ENCODE results near the gene RAPGEF3.

RAPGEF3 gene

GRCh38 chr12:47705229-47705565 is 53.5 kb downstream of the RAPGEF3 start:
- H3K4me1 Mint-ChIP-seq = peaks cover 50% of the 10 kb centered on the region

DNA sequence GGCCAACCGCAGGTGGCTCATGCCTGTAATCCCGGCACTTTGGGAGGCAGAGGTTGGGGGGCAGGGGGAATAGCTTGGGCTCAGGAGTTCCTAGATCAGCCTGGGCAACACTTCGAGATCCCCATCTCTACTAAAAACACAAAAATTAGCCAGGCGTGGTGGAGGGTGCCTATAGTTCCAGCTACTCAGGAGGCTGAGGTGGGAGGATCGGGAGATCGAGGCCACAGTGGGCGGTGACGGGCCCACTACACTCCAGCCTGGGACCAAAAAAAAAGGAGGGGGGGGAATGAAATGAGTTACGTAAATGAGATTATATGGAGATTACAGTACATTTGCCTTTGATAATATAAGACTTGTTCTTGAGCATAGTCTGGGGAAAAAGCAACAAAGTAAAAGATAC is 54.0 kb downstream of the RAPGEF3 start:
- H3K27ac Mint-ChIP-seq = peak overlapping the region; percentile 97
- peak overlapping the region; percentile 85 for H3K4me3 Mint-ChIP-seq
- DNase-seq (ENCODE audit: low spot score in 2 of 2) = peak in 1 of 2 donors; percentile 41
- no peaks in the 10 kb centered on the region for H3K9me3 Mint-ChIP-seq
- peaks cover 50% of the 10 kb centered on the region for H3K36me3 Mint-ChIP-seq
- no peak for ATAC-seq
- peaks cover 50% of the 10 kb centered on the region for H3K4me1 Mint-ChIP-seq

More at GRCh38 chr12:47705229-47705565, 53.5 kb downstream of the RAPGEF3 start:
- H3K4me3 Mint-ChIP-seq = peak overlapping the region; percentile 85
- H3K9me3 Mint-ChIP-seq = no peaks in the 10 kb centered on the region
- DNase-seq (ENCODE audit: low spot score in 2 of 2) = no peak
- no peak for ATAC-seq
- H3K36me3 Mint-ChIP-seq = peaks cover 45% of the 10 kb centered on the region
- H3K27ac Mint-ChIP-seq = peak overlapping the region; percentile 97

- Mint-ChIP-seq H3K27ac (no peak overlapping the region), H3K4me1 (peaks cover 19% of the 10 kb centered on the region), H3K9me3 (no peaks in the 10 kb centered on the region), H3K36me3 (peaks cover 75% of the 10 kb centered on the region), H3K4me3 (no peak overlapping the region)
- no peak for DNase-seq (ENCODE audit: low spot score in 2 of 2)
- no peak for ATAC-seq
Measured at GRCh38 chr12:47700263-47700662, 58.4 kb downstream of the RAPGEF3 start.

DNA sequence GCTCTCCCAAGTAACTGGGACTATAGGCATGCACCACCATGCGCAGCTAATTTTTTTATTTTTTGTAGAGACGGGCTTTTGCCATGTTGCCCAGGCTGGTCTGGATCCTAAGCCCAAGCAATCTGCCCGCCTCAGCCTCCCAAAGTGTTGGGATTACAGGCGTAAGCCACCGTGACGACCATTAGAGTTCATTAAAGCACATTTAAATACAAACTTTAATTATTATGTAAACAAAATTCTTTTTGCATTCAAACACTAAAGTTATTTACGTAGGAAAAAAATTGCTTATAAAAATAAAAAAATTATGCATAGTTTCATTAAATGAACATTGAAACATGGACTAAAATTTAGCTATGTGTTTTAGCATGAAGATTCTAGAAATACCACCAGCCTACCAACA is 60.0 kb downstream of the RAPGEF3 start:
- Mint-ChIP-seq H3K36me3 (peaks cover 85% of the 10 kb centered on the region), H3K4me1 (peaks cover 5% of the 10 kb centered on the region), H3K9me3 (no peaks in the 10 kb centered on the region), H3K4me3 (no peak overlapping the region), H3K27ac (no peak overlapping the region)
- no peak for ATAC-seq
- no peak for DNase-seq (ENCODE audit: low spot score in 2 of 2)

DNA sequence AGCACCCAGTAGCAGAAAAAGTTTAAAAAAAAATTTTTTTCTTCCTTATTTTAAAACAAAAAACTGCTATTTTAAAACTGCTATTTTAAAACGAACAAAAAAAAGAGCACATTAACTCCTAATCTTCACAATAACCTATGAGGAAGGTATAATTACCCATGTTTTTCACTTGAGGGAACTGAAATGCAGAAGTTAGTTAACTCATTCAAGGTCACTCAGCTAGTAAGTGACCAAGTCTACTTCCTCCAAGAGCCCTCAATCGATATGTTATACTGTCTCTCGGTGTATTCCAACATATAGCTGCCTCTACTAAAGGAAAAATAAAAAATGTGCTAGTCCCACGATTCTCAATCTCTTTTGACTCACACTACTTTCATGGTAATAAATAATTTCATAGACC is 60.6 kb downstream of the RAPGEF3 start:
- Mint-ChIP-seq H3K4me1 (no peaks in the 10 kb centered on the region), H3K9me3 (no peaks in the 10 kb centered on the region), H3K27ac (no peak overlapping the region), H3K36me3 (peaks cover 90% of the 10 kb centered on the region), H3K4me3 (no peak overlapping the region)
- no peak for ATAC-seq
- DNase-seq (ENCODE audit: low spot score in 2 of 2) = no peak

DNA sequence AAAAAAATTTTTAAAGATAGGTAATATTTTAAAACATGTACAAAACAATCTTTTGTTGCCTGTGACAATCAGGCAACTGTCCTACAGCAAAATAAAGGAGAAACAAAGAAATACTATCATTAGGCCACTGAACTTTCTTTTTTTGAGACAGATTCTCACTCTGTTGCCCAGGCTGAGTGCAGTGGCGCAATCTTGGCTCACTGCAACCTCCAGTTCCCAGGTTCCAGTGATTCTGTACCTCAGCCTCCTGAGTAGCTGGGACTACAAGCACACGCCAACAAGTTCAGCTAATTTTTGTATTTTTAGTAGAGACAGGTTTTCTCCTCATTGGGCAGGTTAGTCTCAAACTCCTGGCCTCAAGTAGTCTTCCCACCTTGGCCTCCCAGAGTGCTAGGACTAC is 69.5 kb downstream of the RAPGEF3 start:
- H3K4me1 Mint-ChIP-seq = peaks cover 6% of the 10 kb centered on the region
- H3K9me3 Mint-ChIP-seq = no peaks in the 10 kb centered on the region
- no peak for DNase-seq (ENCODE audit: low spot score in 2 of 2)
- ATAC-seq = no peak
- H3K27ac Mint-ChIP-seq = no peak overlapping the region
- H3K4me3 Mint-ChIP-seq = no peak overlapping the region
- H3K36me3 Mint-ChIP-seq = peaks cover 75% of the 10 kb centered on the region

- Mint-ChIP-seq H3K4me1 (peaks cover 11% of the 10 kb centered on the region), H3K36me3 (peaks cover 65% of the 10 kb centered on the region), H3K9me3 (no peaks in the 10 kb centered on the region), H3K4me3 (no peak overlapping the region), H3K27ac (no peak overlapping the region)
- DNase-seq (ENCODE audit: low spot score in 2 of 2) (no peak), ATAC-seq (no peak)
Measured at GRCh38 chr12:47687636-47688035, 71.0 kb downstream of the RAPGEF3 start.

DNA sequence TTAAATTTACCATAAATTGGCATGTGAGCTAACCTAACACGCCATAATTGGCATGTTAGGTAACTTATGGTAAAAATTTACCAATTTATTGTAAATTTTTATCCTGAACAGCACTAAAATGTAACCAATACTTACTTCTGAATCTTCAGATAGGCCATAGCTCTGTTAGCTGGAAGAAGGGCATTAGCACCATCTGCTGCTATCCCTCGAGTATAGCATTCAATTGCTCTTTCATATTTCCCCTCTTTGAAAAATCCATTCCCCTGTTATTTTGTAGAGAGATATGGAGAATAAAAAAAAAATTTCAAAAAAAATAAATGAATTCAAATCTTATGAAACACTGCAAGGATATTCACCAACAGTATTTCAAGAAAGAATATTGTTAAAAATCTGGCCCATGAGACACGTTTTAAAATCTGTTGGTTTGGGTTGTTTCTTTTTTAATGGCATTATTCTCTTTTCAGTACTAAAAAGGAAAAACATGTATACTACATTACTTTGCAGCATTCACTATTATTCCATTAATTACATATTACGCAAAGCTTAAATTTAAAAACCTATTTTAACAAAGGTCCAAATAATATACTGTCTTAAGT is 71.9 kb downstream of the RAPGEF3 start:
- no peak for ATAC-seq
- Mint-ChIP-seq H3K36me3 (peaks cover 72% of the 10 kb centered on the region), H3K4me1 (peaks cover 5% of the 10 kb centered on the region), H3K9me3 (no peaks in the 10 kb centered on the region), H3K4me3 (no peak overlapping the region), H3K27ac (no peak overlapping the region)
- no peak for DNase-seq (ENCODE audit: low spot score in 2 of 2)
